ENCODE measurements around the gene ARL14EPL. TPM values are rescaled to one million over a fixed set of nuclear protein-coding genes. Genes with fewer than 3 reads are reported as not detected.

Gene ARL14EPL
- total and polyA plus RNA-seq, 7 donors = 0.03 to 0.08 TPM; not detected in 5

GRCh38 chr5:116058346-116058936, 26.2 kb downstream of the ARL14EPL start:
- peaks cover 0 to 3% (median 0%) of the 10 kb centered on the region in 3 donors for H3K27me3 ChIP-seq (ENCODE audit: insufficient read depth in 3 of 3, low read length in 2 of 3)
- 74 to 82% (median 81%) methylated on average over 13 of the region's 13 CpGs for WGBS, 3 donors
- no peaks in the 10 kb centered on the region for H3K4me1 ChIP-seq
- no peak for DNase-seq
- no peak for TF ChIP-seq CTCF (IDR thresholded peaks at IDR 0.05)
- H3K36me3 ChIP-seq (ENCODE audit: insufficient read depth in 1 of 2, low read depth in 1 of 2) = no peaks in the 10 kb centered on the region
- H3K27ac ChIP-seq = no peak overlapping the region
- no peak overlapping the region for H3K4me3 ChIP-seq
- intact Hi-C loops (cut with DNase I) = no loop called here
- no peak for ATAC-seq
- H3K9me3 ChIP-seq = no peaks in the 10 kb centered on the region

- ATAC-seq = no peak
- no peak for TF ChIP-seq CTCF (IDR thresholded peaks at IDR 0.05)
- Histone ChIP-seq H3K4me3 (no peak overlapping the region), H3K9me3 (no peaks in the 10 kb centered on the region), H3K27me3 (ENCODE audit: insufficient read depth in 3 of 3, low read length in 2 of 3) (peaks cover 0 to 3% (median 0%) of the 10 kb centered on the region in 3 donors), H3K27ac (no peak overlapping the region), H3K4me1 (no peaks in the 10 kb centered on the region), H3K36me3 (ENCODE audit: insufficient read depth in 1 of 2, low read depth in 1 of 2) (no peaks in the 10 kb centered on the region)
- WGBS, 3 donors = 78 to 91% (median 86%) methylated on average over 2 of the region's 2 CpGs
- DNase-seq = no peak
- intact Hi-C loops (cut with DNase I) = loop anchor here in 1 of 2 donors (10.0 kb wide), 1 partner anchor 168 kb away; no protein-coding TSS in a partner anchor
Measured at GRCh38 chr5:116062352-116062751, 30.1 kb downstream of the ARL14EPL start.

- no peaks in the 10 kb centered on the region for H3K4me1 ChIP-seq
- no peak overlapping the region for H3K4me3 ChIP-seq
- H3K9me3 ChIP-seq = no peaks in the 10 kb centered on the region
- ATAC-seq = no peak
- H3K36me3 ChIP-seq (ENCODE audit: insufficient read depth in 1 of 2, low read depth in 1 of 2) = no peaks in the 10 kb centered on the region
- peaks cover 0 to 3% (median 0%) of the 10 kb centered on the region in 3 donors for H3K27me3 ChIP-seq (ENCODE audit: insufficient read depth in 3 of 3, low read length in 2 of 3)
- DNase-seq = no peak
- intact Hi-C loops (cut with DNase I) = loop anchor here in 1 of 2 donors (10.0 kb wide), 1 partner anchor 169 kb away; no protein-coding TSS in a partner anchor
- WGBS, 3 donors = 66 to 71% (median 69%) methylated on average over 3 of the region's 3 CpGs
- no peak for TF ChIP-seq CTCF (IDR thresholded peaks at IDR 0.05)
- H3K27ac ChIP-seq = no peak overlapping the region
Measured at GRCh38 chr5:116063950-116064349, 31.7 kb downstream of the ARL14EPL start.

- intact Hi-C loops (cut with DNase I) = loop anchor here (2.0 to 10.0 kb wide), 4 partner anchors 173 to 761 kb away; no protein-coding TSS in a partner anchor
- DNase-seq (no peak), ATAC-seq (peak in 1 of 4 donors; percentile 72)
Measured at GRCh38 chr5:116068028-116068632, 35.9 kb downstream of the ARL14EPL start.

More at GRCh38 chr5:116068028-116068632, 35.9 kb downstream of the ARL14EPL start:
- no peaks in the 10 kb centered on the region for H3K36me3 ChIP-seq (ENCODE audit: insufficient read depth in 1 of 2, low read depth in 1 of 2)
- TF ChIP-seq CTCF (IDR thresholded peaks at IDR 0.05) = peak; percentile 86
- no peak overlapping the region for H3K4me3 ChIP-seq
- no peaks in the 10 kb centered on the region for H3K4me1 ChIP-seq
- H3K9me3 ChIP-seq = no peaks in the 10 kb centered on the region
- H3K27me3 ChIP-seq (ENCODE audit: insufficient read depth in 3 of 3, low read length in 2 of 3) = no peaks in the 10 kb centered on the region
- no peak overlapping the region for H3K27ac ChIP-seq
- 16 to 21% (median 21%) methylated on average over 4 of the region's 4 CpGs for WGBS, 3 donors

Data from psoas muscle (tissue), 8 donors.